MM.1S (cell line): Measurements from ENCODE around the gene RTCB.
A peak's percentile ranks its signal among the peaks of the same experiment; 100 is the strongest.

Source experiments
- DNase-seq: peaks from one replicate; pipeline ENCODE4 v3.0.0-alpha.2; 2015
- H2AFZ ChIP-seq: fragments of 300-600 bp; sonication (generic); 2 replicates; pipeline ENCODE4 v1.6.0; 2016; ENCODE audit warnings: antibody characterized with exemption, low read length
- H3F3A ChIP-seq: fragments of 300-600 bp; sonication (generic); 2 replicates; pipeline ENCODE4 v1.6.1; 2016; ENCODE audit warnings: mild to moderate bottlenecking, antibody characterized with exemption, low read length, moderate library complexity, mixed read lengths; ENCODE audit not compliant: insufficient read depth
- H3K27ac ChIP-seq: fragments of 300-600 bp; sonication (generic); 2 replicates; pipeline ENCODE4 v1.5.1; 2016; ENCODE audit warnings: mild to moderate bottlenecking, low read length
- H3K27me3 ChIP-seq: fragments of 300-600 bp; sonication (generic); replicated peaks from 2 replicates; pipeline ENCODE4 v1.6.0; 2016; ENCODE audit warnings: low read length; ENCODE audit not compliant: insufficient read depth
- H3K36me3 ChIP-seq: fragments of 300-600 bp; sonication (generic); replicated peaks from 2 replicates; pipeline ENCODE4 v1.6.1; 2016; ENCODE audit warnings: mild to moderate bottlenecking, low read length, mixed read lengths; ENCODE audit not compliant: insufficient read depth
- H3K4me1 ChIP-seq: fragments of 300-600 bp; sonication (generic); 2 replicates; pipeline ENCODE4 v1.6.1; 2016; ENCODE audit warnings: low read length, mixed read lengths
- H3K4me2 ChIP-seq: fragments of 300-600 bp; sonication (generic); 2 replicates; pipeline ENCODE4 v1.6.0; 2016; ENCODE audit warnings: low read depth, low read length
- H3K4me3 ChIP-seq: fragments of 300-600 bp; sonication (generic); 2 replicates; pipeline ENCODE4 v1.5.1; 2016; ENCODE audit warnings: low read length, mixed read lengths
- H3K79me2 ChIP-seq: fragments of 300-600 bp; sonication (generic); 2 replicates; pipeline ENCODE4 v1.6.1; 2016; ENCODE audit warnings: mixed run types, low read length, mixed read lengths
- H3K9ac ChIP-seq: fragments of 300-600 bp; sonication (generic); 2 replicates; pipeline ENCODE4 v1.6.1; 2016; ENCODE audit warnings: low read length, mixed read lengths
- H3K9me2 ChIP-seq: fragments of 300-600 bp; sonication (generic); replicated peaks from 2 replicates; pipeline ENCODE4 v1.6.1; 2016; ENCODE audit warnings: mild to moderate bottlenecking, low read length, mixed read lengths; ENCODE audit not compliant: insufficient read depth
- H3K9me3 ChIP-seq: fragments of 300-600 bp; sonication (generic); replicated peaks from 2 replicates; pipeline ENCODE4 v1.6.1; 2016; ENCODE audit warnings: mild to moderate bottlenecking, low read length, mixed read lengths; ENCODE audit not compliant: insufficient read depth
- H4K20me1 ChIP-seq: fragments of 300-600 bp; sonication (generic); 2 replicates; pipeline ENCODE4 v1.6.1; 2016; ENCODE audit warnings: mild to moderate bottlenecking, low read length, moderate library complexity, mixed read lengths; ENCODE audit not compliant: insufficient read depth
- CTCF ChIP-seq: fragments of 300-600 bp; sonication (generic); IDR thresholded peaks from 2 replicates; pipeline ENCODE4 v1.5.1; 2016; ENCODE audit warnings: antibody characterized with exemption, low read length, mixed read lengths
- EZH2 ChIP-seq: fragments of 300-600 bp; sonication (generic); optimal IDR thresholded peaks from 2 replicates; pipeline ENCODE3; 2017; ENCODE audit warnings: low read depth, mild to moderate bottlenecking, antibody characterized with exemption, low read length, mixed read lengths
- EZH2phosphoT487 ChIP-seq: fragments of 300-600 bp; sonication (generic); IDR thresholded peaks from 2 replicates; pipeline ENCODE4 v1.6.1; 2018; ENCODE audit warnings: antibody characterized with exemption, low read length

RTCB gene

GRCh38 chr22:32417906-32418305 is 5.9 kb upstream of the RTCB start:
- H3K27ac ChIP-seq: no peak overlapping the region
- TF ChIP-seq EZH2 (no peak), CTCF (no peak), EZH2phosphoT487 (no peak)
- no peak for DNase-seq

GRCh38 chr22:32416556-32417085 is 4.6 kb upstream of the RTCB start:
- H3K4me3 ChIP-seq: peak overlapping the region; percentile 5; the same call in 1 of the 2 replicates
- DNase-seq: peak; percentile 76

More at GRCh38 chr22:32417906-32418305, 5.9 kb upstream of the RTCB start:
- peaks cover 13% of the 10 kb centered on the region for H3K4me1 ChIP-seq
- H2AFZ ChIP-seq: no peak overlapping the region
- no peaks in the 10 kb centered on the region for H3K79me2 ChIP-seq
- H3K27me3 ChIP-seq: no peaks in the 10 kb centered on the region
- H3K36me3 ChIP-seq: no peaks in the 10 kb centered on the region
- no peaks in the 10 kb centered on the region for H3K9me2 ChIP-seq
- H3K9ac ChIP-seq: no peak overlapping the region
- H3K9me3 ChIP-seq: no peaks in the 10 kb centered on the region
- H3K4me3 ChIP-seq: no peak overlapping the region
- H4K20me1 ChIP-seq: no peaks in the 10 kb centered on the region
- peaks cover 11% of the 10 kb centered on the region for H3F3A ChIP-seq
- H3K4me2 ChIP-seq: no peak overlapping the region

GRCh38 chr22:32414191-32414590 is 2.1 kb upstream of the RTCB start:
- peaks cover 28% of the 10 kb centered on the region for H3K79me2 ChIP-seq
- H3K9ac ChIP-seq: no peak overlapping the region
- TF ChIP-seq EZH2: no peak
- no peaks in the 10 kb centered on the region for H3K27me3 ChIP-seq
- H3K9me3 ChIP-seq: no peaks in the 10 kb centered on the region
- H2AFZ ChIP-seq: no peak overlapping the region
- no peaks in the 10 kb centered on the region for H3K9me2 ChIP-seq
- H3K4me3 ChIP-seq: no peak overlapping the region
- DNase-seq: no peak
- H3K4me1 ChIP-seq: peaks cover 29% of the 10 kb centered on the region
- no peak overlapping the region for H3K4me2 ChIP-seq
- no peak overlapping the region for H3K27ac ChIP-seq
- no peaks in the 10 kb centered on the region for H3K36me3 ChIP-seq
- peaks cover 22% of the 10 kb centered on the region for H3F3A ChIP-seq
- no peaks in the 10 kb centered on the region for H4K20me1 ChIP-seq

More at GRCh38 chr22:32416556-32417085, 4.6 kb upstream of the RTCB start:
- peak overlapping the region; percentile 42 for H3K4me2 ChIP-seq
- H3K4me1 ChIP-seq: peaks cover 18% of the 10 kb centered on the region
- peak overlapping the region; percentile 11; the same call in 1 of the 2 replicates for H3K9ac ChIP-seq
- peaks cover 5% of the 10 kb centered on the region for H3K79me2 ChIP-seq
- H3F3A ChIP-seq: peaks cover 13% of the 10 kb centered on the region
- no peaks in the 10 kb centered on the region for H3K27me3 ChIP-seq
- H3K9me2 ChIP-seq: no peaks in the 10 kb centered on the region
- no peak for TF ChIP-seq CTCF
- no peaks in the 10 kb centered on the region for H4K20me1 ChIP-seq
- no peaks in the 10 kb centered on the region for H3K36me3 ChIP-seq
- peak overlapping the region; percentile 53 for H3K27ac ChIP-seq
- H3K9me3 ChIP-seq: no peaks in the 10 kb centered on the region
- H2AFZ ChIP-seq: peak overlapping the region; percentile 49

GRCh38 chr22:32413719-32414118 is 1.7 kb upstream of the RTCB start:
- H3K27me3 ChIP-seq: no peaks in the 10 kb centered on the region
- H4K20me1 ChIP-seq: no peaks in the 10 kb centered on the region
- TF ChIP-seq CTCF (peak; percentile 49), EZH2 (no peak), EZH2phosphoT487 (no peak)
- peaks cover 27% of the 10 kb centered on the region for H3F3A ChIP-seq
- no peaks in the 10 kb centered on the region for H3K9me2 ChIP-seq
- H3K9ac ChIP-seq: no peak overlapping the region
- H3K36me3 ChIP-seq: peaks cover 2% of the 10 kb centered on the region; the same call in 1 of the 2 replicates
- no peak overlapping the region for H3K4me2 ChIP-seq
- H3K4me1 ChIP-seq: peaks cover 34% of the 10 kb centered on the region
- peaks cover 33% of the 10 kb centered on the region for H3K79me2 ChIP-seq
- DNase-seq: peak; percentile 46
- H3K9me3 ChIP-seq: no peaks in the 10 kb centered on the region
- H2AFZ ChIP-seq: no peak overlapping the region
- no peak overlapping the region for H3K27ac ChIP-seq
- no peak overlapping the region for H3K4me3 ChIP-seq
